ENCODE measurements around the gene PIP4K2A. TPM values are rescaled to one million over a fixed set of nuclear protein-coding genes. Genes with fewer than 3 reads are reported as not detected.
"Not testable (repeated sequence)": the region's sequence is repeated elsewhere in the genome, so short reads cannot be mapped to it uniquely, and the experiment has no call there.

The PIP4K2A gene
- total RNA-seq, 1 donor from 2014 or later: 13.9 TPM

GRCh38 chr10:22701132-22701826 lies 13.1 kb downstream of the PIP4K2A start:
- intact Hi-C loops (cut with DNase I): no loop called here
- no peak for ATAC-seq (ENCODE audit: poor library complexity)
- no peak for DNase-seq

GRCh38 chr10:22700489-22700888 lies 13.9 kb downstream of the PIP4K2A start:
- ATAC-seq (ENCODE audit: poor library complexity) (no peak), DNase-seq (no peak)
- intact Hi-C loops (cut with DNase I): no loop called here

GRCh38 chr10:22699976-22700375 lies 14.4 kb downstream of the PIP4K2A start:
- no peak for DNase-seq
- intact Hi-C loops (cut with DNase I): no loop called here
- no peak for ATAC-seq (ENCODE audit: poor library complexity)

- DNase-seq: no peak
- no peak for ATAC-seq (ENCODE audit: poor library complexity)
- intact Hi-C loops (cut with DNase I): no loop called here
These were observed 15.4 kb downstream of the PIP4K2A start for GRCh38 chr10:22698941-22699440.

GRCh38 chr10:22697800-22698199 lies 16.6 kb downstream of the PIP4K2A start:
- no peak for DNase-seq
- intact Hi-C loops (cut with DNase I): no loop called here
- ATAC-seq (ENCODE audit: poor library complexity): peak; percentile 15

- peak; percentile 63 for ATAC-seq (ENCODE audit: poor library complexity)
- no peak for DNase-seq
- intact Hi-C loops (cut with DNase I): no loop called here
These were observed 17.3 kb downstream of the PIP4K2A start for GRCh38 chr10:22697101-22697500.

GRCh38 chr10:22693860-22694259 lies 20.5 kb downstream of the PIP4K2A start:
- no peak for DNase-seq
- no peak for ATAC-seq (ENCODE audit: poor library complexity)
- intact Hi-C loops (cut with DNase I): no loop called here

GRCh38 chr10:22693371-22693784 lies 21.0 kb downstream of the PIP4K2A start:
- DNase-seq (no peak), ATAC-seq (ENCODE audit: poor library complexity) (no peak)
- intact Hi-C loops (cut with DNase I): no loop called here

- ATAC-seq (ENCODE audit: poor library complexity); intact Hi-C loops (cut with DNase I); DNase-seq: not testable (repeated sequence)
These were observed 22.3 kb downstream of the PIP4K2A start for GRCh38 chr10:22692119-22692518.

- intact Hi-C loops (cut with DNase I): no loop called here
- peak; percentile 34 for ATAC-seq (ENCODE audit: poor library complexity)
These were observed 23.6 kb downstream of the PIP4K2A start for GRCh38 chr10:22690614-22691431.

GRCh38 chr10:22690158-22690557 lies 24.2 kb downstream of the PIP4K2A start:
- DNase-seq: no peak
- intact Hi-C loops (cut with DNase I): no loop called here
- no peak for ATAC-seq (ENCODE audit: poor library complexity)

More at GRCh38 chr10:22690614-22691431, 23.6 kb downstream of the PIP4K2A start:
- DNase-seq: no peak

- no peak for ATAC-seq (ENCODE audit: poor library complexity)
- DNase-seq: no peak
- intact Hi-C loops (cut with DNase I): no loop called here
These were observed 28.0 kb downstream of the PIP4K2A start for GRCh38 chr10:22686347-22686746.

GRCh38 chr10:22685926-22686325 lies 28.5 kb downstream of the PIP4K2A start:
- DNase-seq (peak; percentile 49), ATAC-seq (ENCODE audit: poor library complexity) (peak; percentile 84)
- intact Hi-C loops (cut with DNase I): no loop called here

- ATAC-seq (ENCODE audit: poor library complexity): no peak
- no peak for DNase-seq
- intact Hi-C loops (cut with DNase I): no loop called here
These were observed 29.7 kb downstream of the PIP4K2A start for GRCh38 chr10:22684699-22685098.

- DNase-seq (no peak), ATAC-seq (ENCODE audit: poor library complexity) (no peak)
- intact Hi-C loops (cut with DNase I): no loop called here
These were observed 31.3 kb downstream of the PIP4K2A start for GRCh38 chr10:22683140-22683389.

GRCh38 chr10:22682237-22683139 lies 31.9 kb downstream of the PIP4K2A start:
- ATAC-seq (ENCODE audit: poor library complexity) (no peak), DNase-seq (no peak)
- intact Hi-C loops (cut with DNase I): no loop called here

- ATAC-seq (ENCODE audit: poor library complexity) (peak; percentile 40), DNase-seq (no peak)
- intact Hi-C loops (cut with DNase I): no loop called here
These were observed 32.6 kb downstream of the PIP4K2A start for GRCh38 chr10:22681783-22682183.

GRCh38 chr10:22681301-22681700 lies 33.1 kb downstream of the PIP4K2A start:
- intact Hi-C loops (cut with DNase I): no loop called here
- DNase-seq (no peak), ATAC-seq (ENCODE audit: poor library complexity) (no peak)

GRCh38 chr10:22679608-22680007 lies 34.8 kb downstream of the PIP4K2A start:
- DNase-seq (no peak), ATAC-seq (ENCODE audit: poor library complexity) (no peak)
- intact Hi-C loops (cut with DNase I): no loop called here

All from Right ventricle myocardium superior (tissue), 1 donor.